GM12872 (cell line): Measurements from ENCODE around the gene SCARB1.

Experiments used
- TF ChIP-seq, protein P1 (sequence below): IDR thresholded peaks from 3 replicates; pipeline ENCODE4 v1.5.1; 2011; ENCODE audit warnings: low read depth, mild to moderate bottlenecking, low read length, moderate library complexity; ENCODE audit not compliant: insufficient read depth

The SCARB1 gene

DNA sequence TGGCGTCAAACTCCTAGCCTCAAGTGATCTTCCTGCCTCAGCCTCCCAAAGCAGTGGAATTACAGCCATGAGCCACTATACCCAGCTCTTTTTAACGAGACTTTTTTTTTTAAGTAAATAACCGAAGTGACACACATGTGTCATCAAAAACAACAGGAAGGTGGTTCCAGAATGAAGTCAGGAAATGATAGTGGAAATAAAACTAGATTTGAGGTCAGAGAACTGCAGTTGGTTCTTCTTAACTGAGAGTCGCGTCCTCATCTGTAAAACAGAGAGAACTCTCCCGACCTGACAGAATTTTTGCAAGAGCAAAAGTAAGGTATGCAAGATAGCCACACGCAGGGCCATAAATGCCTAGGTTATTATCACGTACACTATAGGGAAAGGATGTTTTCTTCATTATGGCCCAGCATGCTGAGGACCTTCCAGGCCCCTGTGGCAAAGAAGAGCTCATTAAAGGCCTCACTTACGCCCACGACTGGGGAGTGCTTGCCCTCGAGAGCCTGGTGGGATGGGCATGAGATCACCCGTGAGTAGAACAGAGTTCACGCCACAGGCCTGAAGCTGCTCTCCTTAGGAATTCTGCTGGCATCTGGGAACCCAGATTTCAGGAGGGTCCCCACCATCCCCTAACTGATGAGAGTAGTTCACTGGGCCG is 67.2 kb downstream of the SCARB1 start:
- TF ChIP-seq, protein P1, sequence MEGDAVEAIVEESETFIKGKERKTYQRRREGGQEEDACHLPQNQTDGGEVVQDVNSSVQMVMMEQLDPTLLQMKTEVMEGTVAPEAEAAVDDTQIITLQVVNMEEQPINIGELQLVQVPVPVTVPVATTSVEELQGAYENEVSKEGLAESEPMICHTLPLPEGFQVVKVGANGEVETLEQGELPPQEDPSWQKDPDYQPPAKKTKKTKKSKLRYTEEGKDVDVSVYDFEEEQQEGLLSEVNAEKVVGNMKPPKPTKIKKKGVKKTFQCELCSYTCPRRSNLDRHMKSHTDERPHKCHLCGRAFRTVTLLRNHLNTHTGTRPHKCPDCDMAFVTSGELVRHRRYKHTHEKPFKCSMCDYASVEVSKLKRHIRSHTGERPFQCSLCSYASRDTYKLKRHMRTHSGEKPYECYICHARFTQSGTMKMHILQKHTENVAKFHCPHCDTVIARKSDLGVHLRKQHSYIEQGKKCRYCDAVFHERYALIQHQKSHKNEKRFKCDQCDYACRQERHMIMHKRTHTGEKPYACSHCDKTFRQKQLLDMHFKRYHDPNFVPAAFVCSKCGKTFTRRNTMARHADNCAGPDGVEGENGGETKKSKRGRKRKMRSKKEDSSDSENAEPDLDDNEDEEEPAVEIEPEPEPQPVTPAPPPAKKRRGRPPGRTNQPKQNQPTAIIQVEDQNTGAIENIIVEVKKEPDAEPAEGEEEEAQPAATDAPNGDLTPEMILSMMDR = no peak

DNA sequence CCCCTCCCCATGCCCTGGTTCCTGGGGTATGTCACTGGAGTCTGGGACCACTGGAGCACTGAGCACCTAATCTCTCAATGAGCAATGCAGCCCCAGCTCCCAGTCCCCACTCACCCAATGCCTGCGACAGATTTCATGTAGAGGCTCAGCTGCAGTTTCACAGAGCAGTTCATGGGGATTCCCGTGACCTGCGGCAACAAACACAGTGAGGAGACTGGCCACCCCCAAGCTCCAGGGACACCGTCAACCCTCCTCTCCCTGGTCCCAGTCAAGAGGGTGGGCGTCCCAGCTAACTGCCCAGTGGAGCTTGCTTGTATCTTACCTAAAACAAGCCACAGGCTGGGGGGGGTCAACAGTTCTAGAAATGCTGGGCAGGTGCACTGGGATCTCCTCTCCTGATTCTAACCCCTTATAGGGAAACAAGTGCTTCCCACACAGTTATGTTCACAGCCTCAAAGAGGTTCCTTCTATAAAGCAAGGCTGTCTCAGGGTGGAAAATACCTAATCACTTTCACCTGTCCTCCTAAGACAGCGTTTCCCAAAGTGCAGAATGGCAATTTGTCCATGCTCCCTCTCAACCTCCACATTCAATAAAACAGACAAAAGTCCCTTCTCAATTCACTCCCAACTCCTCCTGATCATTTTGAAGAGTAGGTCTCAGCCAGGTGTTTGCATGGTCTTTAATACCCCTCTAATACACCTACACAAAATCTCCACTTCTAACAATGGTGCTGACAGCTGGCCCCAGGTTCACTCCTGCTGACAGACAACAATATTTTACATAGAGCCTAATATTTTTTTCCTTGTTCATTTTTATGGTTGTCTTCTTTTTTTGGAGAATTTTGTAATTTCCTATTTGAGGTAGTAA is 68.3 kb downstream of the SCARB1 start:
- TF ChIP-seq, protein P1 = no peak

DNA sequence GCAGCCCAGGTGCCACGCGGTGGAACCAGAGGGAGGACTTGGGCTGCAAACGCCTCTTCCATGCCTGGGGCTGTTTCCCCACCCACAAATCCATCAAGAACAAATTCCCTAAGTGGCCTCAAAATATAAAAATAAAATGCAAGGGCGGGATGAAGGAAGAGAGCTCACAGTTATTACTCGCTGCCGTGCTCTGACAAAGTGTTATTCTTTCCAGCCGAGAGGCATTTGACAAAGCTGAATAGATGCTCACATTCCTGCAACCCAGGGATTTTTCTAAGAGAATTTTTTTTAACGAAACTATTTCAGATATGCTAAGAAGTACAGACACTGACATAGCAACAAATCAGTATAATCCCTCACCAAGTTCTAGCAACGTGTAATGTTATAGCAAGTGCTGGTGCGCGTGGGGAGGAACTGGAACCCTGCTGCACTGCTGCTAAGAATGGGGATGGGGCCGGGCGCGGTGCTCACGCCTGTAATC is 70.7 kb downstream of the SCARB1 start:
- TF ChIP-seq, protein P1 = no peak

DNA sequence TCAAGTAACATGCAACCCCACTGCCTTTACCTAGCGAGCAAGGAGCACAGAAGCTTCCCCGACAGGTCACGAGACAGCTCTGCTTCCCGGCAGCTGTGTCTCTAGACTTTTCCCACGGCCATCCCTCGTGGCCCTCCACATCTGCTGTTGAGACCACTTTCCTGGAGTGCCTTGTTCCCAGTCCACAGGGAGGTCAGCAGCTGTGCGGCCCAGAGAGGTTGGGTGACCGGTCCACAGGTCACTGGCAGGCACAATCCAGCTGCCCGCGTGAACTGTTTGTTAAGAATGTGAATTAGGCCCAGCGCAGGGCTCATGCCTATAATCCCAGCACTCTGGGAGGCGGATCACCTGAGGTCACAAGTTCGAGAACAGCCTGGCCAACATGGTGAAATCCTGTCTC is 71.5 kb downstream of the SCARB1 start:
- TF ChIP-seq, protein P1 = no peak

DNA sequence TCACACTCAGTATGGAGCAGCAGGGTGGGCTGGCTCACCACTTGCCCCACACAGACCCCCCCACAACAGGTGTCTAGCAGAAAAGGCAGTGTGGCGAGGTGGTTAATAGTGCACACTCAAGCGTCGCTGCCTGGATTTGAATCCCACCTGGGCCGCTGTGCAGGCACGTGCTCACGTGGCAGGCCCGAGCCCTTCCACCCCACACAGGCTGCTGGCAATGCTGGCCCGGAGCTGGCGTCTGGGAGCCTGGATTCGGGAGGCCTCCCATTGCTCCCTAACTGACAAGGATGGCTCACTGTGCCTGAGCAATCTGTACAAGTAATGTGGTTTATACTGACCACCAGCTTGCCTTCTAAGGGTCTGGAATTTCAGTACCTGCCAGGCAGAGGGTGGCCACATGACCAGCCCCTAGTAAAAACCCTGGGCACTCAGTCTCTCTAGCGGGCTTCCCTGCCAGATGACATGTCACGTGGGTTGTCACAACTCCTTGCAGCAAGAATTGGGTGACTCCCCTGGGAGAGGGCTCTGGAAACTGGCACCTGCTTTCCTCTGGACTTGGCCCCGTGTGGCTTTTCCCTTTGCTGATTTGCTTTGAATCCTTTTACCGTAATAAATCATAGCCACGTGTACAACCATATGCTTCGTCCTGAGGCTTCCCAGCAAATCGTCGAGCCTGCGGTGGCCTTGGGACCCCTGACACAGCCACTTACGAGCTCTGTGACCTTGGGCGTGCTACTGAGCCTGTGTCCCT is 72.8 kb downstream of the SCARB1 start:
- TF ChIP-seq, protein P1 = no peak

DNA sequence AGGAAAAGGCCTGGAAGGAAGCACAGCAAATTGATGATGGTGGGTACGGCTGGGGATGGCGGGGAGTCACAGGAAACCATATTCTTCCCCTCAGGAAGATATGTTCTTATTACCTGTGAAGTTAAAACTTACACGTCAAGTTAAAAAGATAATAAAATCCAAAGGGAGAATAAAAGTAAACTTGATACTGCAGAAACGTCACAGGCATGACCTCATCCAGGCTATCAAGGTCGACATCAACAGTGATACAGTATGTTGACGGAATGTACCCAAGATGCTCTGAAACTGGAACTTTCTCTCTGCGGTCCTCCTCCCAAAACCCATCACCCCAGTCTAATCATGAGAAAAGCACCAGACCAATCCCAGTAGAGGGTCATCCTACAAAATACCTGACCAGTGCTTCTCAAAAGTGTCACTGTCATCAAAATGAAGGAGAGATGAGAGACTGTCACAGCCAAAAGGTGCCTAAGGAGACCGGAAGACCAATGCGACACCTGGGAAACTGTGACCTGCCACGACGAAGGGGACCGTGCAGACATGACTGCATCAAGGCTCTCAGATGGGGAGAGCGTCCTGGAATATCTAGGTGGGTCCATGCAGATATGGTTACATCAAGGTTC is 74.6 kb downstream of the SCARB1 start:
- TF ChIP-seq, protein P1 = no peak
